NOMO-1 (cell line): ENCODE measurements around the gene ADGRE2.
A peak's percentile ranks its signal among the peaks of the same experiment; 100 is the strongest.
"Not testable (repeated sequence)": the region's sequence is repeated elsewhere in the genome, so short reads cannot be mapped to it uniquely, and the experiment has no call there.

Source experiments
- DNase-seq, 2 experiments: peaks; one replicate each; lab custom pipeline; 2025; ENCODE audit not compliant: unreplicated experiment in 2 of 2; lab: John Stamatoyannopoulos, UW

ADGRE2 gene

DNA sequence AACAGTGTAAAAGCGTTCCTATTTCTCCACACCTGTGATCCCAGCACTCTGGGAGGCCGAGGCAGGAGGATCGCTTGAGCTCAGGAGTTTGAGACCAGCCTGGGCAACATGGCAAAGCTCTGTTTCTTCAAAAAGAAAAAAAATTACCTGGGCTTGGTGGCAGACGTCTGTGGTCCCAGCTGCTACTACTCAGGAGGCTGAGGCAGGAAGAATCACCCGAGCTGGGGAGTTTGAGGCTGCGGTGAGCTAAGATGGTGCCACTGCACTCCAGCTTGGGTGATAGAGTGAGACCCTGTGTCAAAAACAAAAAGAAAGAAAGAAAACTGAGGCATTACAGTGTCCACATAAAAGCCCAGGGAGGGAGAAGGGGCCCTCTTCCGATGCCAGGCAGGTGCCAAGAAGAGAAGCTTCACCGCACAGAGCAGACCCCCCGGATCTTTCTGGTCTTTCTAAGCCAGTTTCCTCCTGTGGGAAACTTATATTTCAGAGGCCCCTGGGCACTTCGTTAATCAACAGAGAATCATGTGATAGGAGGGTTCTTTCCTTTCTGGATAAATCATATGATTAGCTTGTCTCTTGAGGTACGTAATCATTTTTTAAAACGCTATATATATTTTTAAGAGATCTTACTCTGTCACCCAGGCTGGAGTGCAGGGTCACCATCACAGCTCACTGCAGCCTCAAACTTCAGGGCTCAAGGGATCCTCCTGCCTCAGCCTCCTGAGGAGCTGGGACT is at the start of gene ADGRE2:
ADGRE2 (minus strand) TSS at position 451 of the 736 bp plus-strand sequence. CDS start 1,804 bp downstream, outside the sequence.
- not testable (repeated sequence) for DNase-seq

DNA sequence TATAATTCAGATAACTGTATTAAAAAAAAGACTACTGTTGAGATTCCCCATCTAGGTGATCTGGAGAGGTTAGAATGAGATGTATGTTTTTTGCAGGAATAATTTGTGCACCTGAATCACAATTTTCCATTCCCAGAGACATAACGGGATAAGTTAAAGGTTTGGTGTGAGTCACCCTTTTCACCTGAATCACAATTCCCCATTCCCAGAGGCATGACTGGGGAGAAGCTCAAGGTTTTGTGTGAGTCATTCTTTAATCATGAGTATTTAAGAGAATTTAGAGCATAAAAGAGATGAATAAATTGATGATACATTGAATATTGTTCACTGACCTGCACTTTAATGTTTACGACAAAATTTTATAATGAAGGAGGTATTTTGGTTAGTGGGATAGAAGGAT is 47.6 kb upstream of the ADGRE2 start:
- no peak for DNase-seq

DNA sequence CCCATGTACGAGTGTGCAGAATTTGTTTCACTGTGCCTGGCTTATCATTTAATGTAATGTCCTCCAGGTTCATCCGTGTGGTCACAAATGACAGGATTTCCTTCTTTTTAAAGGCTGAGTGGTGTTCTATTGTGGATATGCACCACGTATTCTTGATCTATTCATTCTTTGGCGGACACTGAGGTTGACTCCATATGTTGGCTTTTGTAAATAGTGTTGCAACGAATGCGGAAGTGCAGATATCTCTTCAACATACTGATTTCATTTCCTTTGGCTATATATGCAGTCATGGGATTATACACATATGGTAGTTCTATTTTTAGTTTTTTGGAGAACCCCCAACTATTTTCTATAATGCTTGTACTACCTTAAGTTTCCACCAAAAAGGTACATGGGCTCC is 43.6 kb upstream of the ADGRE2 start:
- peak; percentile 29 to 52 for DNase-seq

DNA sequence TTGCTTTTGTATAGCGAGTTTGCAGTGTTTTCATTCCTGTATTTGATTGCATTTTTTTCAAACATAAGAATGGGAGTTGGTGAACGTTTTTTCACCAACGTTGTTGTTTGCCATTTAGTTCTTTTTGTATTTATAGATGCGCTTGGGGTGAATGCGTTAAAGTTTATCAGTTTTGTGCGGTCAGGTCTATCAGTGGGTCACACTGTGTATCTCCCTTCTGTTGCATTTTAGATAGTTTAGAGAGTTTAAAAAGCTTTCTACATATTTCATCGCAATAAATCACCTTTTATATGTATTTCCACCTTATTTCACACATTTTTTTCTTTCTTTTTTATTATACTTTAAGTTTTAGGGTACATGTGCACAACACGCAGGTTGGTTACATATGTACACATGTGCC is 40.2 kb upstream of the ADGRE2 start:
- DNase-seq: no peak

DNA sequence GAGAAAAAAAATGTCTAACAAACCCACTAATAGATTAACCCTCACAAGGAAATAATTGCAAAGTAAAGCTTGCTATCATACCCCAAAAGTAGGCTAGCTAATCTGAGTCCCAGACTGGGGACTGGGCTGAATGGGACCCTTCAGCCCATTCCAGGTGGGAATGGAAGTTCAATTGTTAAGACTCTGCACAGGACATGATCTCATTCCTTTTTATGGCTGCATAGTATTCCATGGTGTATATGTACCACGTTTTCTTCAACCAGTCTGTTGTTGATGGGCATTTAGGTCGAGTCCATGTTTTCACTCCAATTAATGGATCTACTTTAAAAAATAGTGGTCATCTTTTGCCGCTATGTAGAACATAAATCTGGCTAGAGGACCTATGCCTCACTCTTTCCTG is 38.7 kb upstream of the ADGRE2 start:
- no peak for DNase-seq

DNA sequence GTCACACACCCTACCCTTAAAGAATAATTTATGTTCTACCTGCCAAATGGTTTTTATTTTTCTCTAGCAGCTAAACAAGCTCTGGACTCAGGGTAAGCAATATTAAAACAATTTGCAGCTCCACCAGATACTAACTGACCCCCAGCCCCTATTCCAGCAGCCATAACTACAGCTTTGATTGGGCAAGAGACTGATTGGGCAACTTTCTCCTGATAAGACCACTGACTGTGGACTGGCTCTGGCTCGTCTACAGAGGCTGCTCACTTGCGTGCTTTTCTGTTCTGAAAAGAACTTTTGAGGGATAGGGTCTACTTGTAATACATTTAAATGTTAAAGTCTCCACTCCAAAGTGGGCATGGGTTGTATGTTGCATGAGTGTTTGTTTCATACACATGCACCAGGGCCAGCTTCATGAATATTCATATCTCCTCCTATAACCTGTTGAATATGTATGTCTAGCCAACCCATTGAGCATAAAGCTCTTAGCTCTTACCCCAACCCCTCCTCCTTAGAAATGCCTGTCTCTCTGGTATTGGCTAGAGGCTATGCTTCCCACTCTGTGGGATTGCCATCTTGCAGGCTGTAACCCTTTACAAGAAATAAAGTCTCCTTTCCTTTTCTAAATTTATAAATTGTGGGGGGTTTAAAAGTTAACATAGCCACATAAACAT is 36.8 kb upstream of the ADGRE2 start:
- no peak for DNase-seq

DNA sequence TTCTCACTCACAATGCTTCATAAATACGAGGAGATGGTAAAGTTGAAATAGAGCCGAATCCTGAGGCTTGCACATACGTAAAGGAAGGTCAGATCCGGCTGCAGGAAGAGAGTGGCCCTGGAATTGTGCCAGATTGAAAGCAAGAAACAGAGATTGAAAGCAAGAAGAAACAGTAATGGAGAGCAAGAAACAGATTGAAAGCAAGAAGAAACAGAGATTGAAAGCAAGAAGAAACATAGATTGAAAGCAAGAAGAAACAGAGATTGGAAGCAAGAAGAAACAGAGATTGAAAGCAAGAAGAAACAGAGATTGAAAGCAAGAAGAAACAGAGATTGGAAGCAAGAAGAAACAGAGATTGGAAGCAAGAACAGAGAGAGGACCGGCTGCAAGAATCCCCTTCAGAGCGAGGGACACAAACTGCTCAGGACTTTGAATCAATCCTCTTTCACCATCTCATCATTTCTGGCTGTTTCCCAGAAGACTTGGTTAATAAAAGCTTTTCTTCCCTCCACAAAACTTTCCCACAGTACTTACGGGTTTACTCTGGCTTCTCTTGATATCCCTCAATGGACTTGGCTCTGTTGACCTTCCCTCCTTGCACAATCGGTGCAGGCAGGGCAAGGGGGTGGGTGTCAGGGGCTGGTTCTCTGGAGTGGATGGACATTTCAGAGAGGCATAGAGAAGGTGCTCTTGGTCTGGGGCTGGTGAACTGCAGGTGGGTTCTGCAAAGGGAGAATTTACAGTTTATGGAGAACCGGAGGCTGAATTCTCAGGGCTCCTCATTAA is 31.1 kb upstream of the ADGRE2 start:
- no peak for DNase-seq

DNA sequence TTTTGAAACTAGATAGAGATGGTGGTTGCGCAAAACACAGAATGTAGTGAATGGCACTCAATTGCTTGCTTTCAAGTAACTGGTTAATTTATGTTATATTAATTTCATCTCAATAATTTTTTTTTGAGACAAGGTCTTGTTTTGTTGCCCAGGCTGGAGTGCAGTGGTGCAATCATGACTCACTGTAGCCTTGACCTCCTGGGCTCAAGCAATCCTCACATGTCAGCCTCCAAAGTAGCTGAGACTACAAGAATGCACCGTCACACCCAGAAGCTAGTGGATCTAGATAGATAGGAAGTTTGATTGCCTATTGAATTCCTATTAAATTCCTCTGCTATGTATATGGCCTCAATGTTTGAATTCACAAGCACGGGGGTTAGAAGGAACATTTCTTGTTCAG is 26.4 kb upstream of the ADGRE2 start:
- no peak for DNase-seq

DNA sequence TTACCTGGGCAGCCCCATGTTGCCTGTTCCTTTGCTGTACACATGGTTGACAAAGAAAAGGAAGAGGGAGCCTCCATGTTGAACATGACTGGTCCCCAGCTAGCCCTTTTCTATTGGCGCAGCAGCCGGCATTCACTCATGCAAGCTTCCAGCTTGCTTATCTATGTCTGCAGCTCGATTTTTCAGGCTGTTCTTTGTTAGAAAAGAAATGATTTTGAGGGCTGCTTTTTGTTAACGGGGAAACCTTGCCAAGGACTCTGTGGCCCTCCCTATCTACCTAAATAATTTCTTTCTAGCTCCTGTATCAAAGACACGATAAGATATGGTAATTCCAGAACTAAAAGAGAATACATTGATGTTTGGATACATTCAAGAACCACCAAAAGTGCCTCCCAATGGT is 20.4 kb upstream of the ADGRE2 start:
- DNase-seq: no peak

DNA sequence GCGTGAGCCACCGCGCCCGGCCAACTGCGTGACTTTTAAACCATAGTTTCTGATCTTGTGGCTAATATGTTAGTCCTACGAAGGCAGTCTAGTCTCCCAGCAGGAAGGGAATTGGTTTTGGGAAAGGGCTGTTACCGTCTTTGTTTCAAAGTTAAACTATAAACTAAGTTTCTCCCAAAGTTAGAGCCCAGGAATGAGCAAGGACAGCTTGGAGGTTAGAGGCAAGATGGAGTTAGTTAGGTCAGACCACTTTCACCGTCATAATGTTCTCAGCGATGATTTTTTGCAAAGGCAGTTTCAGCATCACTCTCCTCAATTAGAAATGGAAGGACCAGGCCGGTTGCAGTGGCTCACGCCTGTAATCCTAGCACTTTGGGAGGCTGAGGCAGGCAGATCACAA is 17.7 kb upstream of the ADGRE2 start:
- DNase-seq: no peak

DNA sequence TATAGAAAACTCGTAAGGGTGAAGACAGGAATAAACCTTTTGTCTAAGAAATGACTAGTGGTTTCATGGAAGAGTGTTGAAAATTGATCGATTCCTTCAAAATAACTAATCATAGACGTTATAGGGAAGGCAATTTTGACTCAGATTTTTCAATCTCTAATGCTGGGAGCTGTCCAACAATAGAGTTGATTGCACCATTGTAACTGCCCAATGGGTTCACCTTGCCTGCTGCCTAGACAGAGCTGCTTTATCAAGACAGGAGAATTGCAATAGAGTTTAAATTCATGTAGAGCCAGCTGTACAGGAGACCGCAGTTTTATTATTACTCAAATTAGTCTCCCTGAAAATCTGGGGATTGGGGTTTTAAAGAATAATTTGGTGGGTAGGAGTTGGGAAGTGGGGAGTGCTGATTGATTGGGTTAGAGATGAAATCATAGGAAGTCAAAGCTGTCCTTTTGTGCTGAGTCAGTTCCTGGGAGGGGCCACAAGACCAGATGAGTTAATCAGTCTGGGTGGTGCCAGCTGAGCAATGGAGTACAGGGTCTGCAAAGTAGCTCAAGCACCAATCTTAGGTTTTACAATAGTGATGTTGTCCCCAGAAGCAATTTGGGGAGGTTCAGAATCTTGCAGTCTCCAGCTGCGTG is 16.8 kb upstream of the ADGRE2 start:
- peak in 1 of 2 experiments; percentile 4 for DNase-seq

DNA sequence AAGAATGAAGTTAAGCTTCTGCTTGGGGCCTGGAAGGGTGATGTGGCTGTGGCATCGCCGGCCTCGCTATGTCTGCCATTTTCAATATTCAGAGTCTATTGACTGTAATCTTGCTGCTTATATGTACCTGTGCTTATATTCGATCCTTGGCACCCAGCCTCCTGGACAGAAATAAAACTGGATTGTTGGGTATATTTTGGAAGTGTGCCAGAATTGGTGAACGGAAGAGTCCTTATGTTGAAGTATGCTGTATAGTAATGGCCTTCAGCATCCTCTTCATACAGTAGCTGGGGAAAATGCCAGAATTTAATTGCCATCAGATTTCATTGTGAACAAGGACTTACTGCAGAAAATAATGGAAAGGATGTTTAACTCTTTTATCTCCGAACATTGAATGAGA is 13.9 kb upstream of the ADGRE2 start:
- not testable (repeated sequence) for DNase-seq

DNA sequence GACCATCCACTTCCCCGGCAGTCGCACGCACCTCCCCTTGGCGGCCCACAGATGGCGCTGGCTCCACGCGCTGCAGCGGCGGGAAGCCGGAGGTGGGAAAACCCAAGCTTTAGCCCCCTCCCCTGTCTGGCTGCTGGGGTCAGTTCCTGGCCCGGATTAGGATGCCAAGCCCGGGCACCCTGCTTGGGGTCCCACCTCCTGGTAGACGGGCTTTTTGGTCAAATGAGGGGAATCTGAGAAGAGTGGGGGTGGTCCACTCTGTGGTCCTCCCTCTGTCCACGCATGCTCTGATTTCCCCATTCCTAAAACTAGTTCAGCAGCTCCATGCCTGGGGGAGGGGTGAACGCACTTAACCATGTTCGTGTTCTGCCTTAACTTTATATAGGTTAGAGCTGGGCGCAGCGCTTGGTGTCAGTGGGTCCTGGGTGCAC is 8.1 kb upstream of the ADGRE2 start:
- DNase-seq: peak in 1 of 2 experiments; percentile 6

DNA sequence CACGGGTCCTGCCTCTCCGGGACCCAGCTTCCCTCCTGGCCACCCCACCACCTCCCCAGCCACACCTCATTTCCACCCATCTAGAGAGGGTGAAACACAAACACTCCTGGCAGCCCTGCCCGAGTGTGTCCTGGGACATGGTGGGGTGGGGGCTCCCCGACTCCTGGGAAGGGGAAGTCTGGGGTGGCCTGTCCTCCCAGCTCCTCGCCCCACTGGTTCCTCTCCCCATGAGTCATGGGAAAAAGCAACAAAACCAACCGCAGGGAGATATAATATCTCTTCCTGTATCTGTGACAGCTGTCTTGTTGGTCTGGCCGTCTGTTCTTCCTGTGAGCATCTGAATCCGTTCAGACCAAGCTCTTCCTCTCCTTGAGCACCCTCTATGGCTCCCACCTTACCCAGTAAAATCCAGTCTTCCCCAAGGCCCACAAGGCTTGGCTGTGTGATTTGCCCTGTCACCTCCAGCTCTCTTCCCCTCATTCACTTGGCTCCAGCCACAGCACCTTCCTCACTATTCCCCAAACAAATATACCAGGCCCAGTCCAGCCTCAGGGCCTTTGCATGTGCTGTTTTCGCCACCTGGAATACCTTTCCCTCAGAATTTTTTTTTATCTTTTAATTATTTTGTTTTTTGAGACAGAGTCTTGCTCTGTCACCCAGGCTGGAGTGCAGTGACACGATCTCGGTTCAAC is 6.9 kb upstream of the ADGRE2 start:
- peak; percentile 77 to 89 for DNase-seq

DNA sequence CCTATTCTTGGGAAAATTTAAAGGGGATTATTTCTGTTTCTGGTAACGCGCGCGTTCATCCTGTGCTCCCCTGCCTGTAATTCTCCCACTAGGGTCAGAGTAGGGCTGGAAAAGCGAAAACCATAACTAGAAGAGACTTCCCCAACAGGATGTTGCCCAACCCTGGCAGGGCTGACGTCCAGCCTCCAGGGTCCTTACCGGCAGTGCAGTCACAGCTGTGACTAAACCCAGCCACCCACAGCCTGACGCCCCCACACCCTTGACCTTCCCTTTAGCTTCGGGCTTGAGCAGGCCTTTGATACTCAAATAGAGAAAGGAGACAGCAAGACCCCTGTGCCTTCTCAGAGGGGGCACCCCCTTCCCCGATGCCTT is 6.4 kb upstream of the ADGRE2 start:
- peak; percentile 77 to 85 for DNase-seq

DNA sequence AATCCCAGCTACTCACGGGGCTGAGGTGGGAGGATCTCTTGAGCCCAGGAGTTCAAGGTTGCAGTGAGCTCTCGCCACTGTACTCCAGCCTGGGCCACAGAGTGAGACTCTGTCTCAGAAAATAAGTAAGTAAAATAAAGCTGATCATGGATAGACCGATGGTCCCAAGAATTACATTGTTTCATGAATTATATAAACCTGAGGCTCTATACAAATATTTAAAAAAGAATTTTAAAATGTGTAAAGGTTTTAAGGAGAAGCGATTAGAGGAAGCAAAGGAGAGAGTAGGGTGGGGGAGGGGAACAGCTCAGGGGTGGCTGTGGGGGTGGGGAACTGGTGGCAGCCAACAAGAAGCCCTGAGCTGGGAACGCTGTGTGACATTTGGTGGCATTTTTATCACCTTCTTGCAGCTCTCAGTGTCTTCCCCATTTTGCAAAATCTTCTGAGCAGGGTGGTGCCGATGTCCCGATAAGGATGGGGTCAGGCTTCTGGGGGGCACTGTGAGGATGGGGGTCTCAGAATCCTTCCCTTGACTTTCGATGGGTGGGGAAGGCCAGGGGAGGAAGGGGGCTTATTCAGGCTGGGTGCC is 5.1 kb upstream of the ADGRE2 start:
- DNase-seq: peak in 1 of 2 experiments; percentile 47

DNA sequence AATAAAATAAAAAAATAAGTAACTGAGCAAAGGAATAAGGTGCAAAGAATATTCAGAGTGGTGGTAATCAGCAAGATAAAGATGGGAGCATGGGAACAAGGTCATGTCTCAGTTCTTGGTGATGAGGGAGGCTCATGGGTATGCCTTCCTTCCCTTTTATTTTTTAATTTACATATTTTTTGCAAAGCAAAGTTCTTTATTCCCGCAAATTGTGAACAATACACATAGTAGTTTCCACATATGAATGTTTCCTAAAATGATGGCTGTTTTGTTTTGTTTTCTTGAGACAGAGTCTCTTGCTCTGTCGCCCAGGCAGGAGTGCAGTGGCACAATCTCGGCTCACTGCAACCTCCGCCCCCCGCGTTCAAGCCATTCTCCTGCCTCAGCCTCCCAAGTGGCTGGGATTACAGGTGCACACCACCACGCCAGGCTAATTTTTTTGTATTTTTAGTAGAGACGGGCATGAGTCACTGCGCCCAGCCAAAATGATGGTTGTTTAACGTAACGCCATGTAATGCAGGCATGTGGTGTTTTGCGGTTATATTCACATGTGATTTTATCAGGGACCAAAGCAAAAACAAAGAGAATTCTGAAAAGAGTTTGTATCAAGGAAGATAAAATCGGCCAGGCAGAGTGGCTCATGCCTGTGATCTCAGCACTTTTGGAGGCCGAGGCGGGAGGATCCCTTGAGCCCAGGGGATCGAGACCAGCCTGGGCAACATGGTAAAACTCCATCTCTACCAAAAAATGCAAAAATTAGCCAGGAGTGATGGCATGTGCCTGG is 4.5 kb upstream of the ADGRE2 start:
- DNase-seq: no peak

DNA sequence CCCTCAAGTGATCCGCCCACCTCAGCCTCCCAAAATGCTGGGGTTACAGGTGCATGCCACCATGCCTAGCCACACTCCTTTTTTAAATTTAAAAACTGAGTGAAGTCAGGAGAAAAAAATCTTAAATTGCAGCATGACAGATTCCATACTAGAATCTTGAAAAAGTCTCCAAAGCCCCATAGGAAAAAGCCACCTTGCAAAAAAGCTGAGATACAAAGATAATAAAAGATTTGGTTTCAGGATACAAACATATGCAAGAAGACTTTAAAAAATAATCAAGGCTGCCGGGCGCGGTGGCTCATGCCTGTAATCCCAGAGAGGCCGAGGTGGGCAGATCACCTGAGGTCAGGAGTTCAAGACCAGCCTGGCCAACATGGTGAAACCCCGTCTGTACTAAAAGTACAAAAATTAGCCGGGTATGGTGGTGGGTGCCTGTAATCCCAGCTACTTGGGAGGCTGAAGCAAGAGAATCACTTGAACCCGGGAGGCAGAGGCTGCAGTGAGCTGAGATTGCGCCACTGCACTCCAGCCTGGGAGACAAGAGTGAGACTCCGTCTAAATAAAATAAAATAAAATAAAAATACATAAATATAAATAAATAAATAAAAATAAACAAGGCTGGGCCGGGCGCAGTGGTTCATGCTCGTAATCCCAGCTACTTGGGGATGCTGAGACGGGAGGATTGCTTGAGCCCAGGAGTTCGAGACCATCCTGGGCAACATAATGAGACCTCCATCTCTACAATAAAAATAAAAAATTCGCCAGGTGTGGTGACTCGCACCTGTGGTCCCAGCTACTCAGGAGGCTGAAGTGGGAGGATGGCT is 3.6 kb upstream of the ADGRE2 start:
- DNase-seq: not testable (repeated sequence)
